CD4-positive, alpha-beta T cell treated with Interleukin-6 at 100 ng/mL for 8 hours (primary cell): Measurements from ENCODE around the gene HDAC3.
"Not testable (repeated sequence)": the region's sequence is repeated elsewhere in the genome, so short reads cannot be mapped to it uniquely, and the experiment has no call there.

Experiments used
- DNase-seq: peaks from one replicate; pipeline ENCODE4 v3.0.0-alpha.2; 2020; ENCODE audit warnings: mixed read lengths, low spot score

The HDAC3 gene

GRCh38 chr5:141634720-141635119, 1.9 kb downstream of the HDAC3 start:
- no peak for DNase-seq

DNA sequence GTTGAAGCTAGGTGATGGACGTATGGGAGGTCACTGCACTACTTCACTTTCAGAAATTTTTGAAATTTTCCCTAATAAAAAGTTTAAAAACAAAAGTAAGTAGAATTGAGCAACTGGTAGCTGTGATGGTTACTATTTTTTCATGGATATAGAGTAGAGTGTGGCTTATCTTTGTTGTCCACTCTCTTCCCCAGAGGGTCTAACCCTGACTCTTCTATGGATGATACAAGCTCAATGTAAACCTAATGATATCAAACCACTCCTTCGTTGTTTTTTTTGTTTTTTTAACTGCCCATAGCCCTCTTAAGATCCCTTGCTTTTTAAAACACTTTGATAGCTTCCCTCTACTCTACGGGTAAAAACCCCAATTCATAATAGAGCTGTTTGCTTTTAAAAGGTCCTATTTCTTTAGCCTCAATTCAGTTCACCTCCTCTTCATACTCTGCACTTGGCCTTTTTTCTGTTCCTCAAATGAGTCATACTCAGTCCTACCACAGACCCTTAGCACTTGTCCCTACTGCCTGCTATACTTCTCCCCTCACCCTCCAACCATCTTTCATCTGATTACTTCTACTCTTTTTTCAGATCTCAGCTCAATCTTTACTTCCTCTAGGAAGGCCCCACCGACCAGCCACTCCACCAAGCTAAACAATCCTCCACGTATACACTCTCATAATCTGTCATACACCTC, 2.6 kb downstream of the HDAC3 start:
- no peak for DNase-seq

DNA sequence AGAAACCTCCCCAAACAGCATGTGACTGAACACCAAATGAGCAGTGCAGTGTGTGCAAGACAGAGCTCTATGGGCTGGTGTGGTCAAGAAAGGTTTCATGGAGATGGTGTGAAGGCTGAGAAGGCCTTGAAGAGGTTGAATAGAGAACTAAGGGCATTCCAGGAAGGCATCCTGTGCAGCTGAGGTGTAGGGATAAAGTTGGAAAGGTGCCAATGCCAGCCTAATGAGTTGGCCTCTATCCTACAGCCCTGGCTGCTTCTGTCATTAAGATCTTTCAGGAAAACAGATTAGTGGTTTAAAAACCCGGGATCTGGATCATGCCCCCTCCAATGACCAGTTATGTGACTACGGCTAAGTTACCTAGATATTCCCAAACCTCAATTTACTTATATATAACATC, 4.0 kb downstream of the HDAC3 start:
- DNase-seq: no peak

GRCh38 chr5:141630570-141631140, 6.0 kb downstream of the HDAC3 start:
- DNase-seq: no peak

GRCh38 chr5:141628175-141628788, 8.4 kb downstream of the HDAC3 start:
- DNase-seq: no peak

- no peak for DNase-seq
These were observed 13.0 kb downstream of the HDAC3 start for GRCh38 chr5:141623611-141624010.

DNA sequence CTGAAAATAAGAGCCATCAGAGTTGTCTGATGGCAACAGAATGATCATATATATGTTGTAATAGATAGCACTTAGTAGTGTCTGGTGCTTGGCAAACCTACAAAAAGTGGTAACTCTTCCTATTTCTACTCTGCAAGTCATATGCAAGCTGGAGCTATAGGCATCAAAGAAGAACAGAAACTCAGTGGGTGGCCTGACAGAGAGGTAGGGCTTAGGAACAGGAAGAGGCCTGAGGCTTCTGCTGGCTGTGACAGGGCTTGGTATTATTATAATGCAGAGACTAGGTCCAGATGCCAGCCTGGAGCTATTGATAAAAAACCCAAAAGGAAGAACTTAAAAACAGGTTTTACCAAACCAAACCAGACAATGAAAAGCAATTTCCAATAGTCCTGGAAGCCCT, 13.5 kb downstream of the HDAC3 start:
- DNase-seq: no peak

DNA sequence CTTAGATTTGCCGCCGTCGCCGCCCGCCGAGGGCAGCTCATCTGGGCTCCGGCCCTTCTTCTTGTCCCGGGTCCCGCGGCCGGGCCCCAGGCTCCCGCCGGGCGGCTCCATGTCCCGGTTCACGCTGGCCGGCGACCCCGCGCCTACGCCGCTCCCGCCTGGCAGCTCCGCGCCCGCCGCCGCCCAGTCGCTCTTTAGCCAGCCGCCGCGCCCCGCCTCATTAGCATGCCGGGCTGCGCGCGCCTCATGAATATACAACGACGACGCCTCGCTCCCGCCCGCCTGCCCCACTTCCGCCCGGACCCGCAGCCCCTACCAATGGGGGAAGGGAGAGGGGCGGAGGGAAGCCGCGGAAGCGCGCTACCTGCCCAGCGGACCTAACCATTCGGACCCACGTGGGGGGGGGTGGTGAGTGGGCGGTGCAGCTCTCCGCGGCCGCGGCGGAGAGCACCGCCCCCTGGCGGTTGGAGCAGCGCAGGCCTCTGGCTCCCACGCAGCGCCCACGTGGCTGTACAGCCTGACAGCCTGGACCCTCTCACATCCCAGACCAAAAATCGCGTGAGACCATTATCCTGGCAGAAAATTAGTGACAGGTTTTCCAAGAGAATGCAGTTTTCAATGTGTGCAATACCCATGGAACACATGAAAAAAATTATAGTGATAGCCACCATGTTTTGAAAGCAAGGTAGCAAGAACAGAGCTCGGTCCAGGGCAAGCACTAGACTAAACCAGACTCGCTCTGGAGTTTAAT, 17.7 kb downstream of the HDAC3 start, which contains the start of gene DIAPH1:
Gene DIAPH1, minus strand, starts transcription at position 197 of the 751 bp plus-strand sequence. Its CDS starts 86 bp downstream, at position 111.
- peak; percentile 98 for DNase-seq

DNA sequence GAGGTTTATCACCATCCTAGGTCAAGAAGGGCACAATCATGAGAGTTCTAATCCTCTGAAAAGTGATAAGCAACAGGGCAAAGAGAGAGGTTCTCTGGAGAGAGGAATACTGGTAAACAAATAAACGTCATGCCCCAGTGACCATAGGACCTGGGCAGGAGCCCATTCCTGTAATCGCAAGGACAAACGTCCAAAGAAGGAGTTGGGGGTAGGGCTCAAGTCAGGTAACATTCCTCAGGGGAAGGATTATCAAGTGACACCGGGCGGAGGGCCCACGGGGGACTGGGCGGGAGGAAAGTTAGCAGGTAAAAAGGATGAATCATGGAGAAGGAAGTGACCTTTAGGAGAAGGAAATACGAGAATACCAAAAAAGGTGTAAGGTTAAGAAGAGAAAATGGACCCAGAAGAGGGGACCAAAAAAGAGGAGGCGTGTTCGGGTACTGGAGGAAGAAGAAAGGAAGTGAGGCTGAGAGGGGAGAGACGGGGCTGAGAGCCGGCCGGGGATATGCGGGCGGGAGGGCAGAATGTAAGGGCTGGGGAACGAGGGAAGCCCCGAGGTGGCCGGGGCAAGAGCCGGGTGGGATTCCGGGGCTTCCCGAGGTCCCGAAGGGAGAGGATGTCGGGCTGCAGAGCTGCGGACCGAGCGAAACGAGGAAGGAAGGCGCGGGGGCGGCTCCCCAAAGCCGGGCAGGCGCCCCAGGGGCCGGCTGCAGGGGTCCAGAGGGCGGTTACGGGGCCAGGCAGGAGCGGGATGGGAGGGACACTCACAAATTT, 18.4 kb downstream of the HDAC3 start:
- DNase-seq: peak; percentile 38

DNA sequence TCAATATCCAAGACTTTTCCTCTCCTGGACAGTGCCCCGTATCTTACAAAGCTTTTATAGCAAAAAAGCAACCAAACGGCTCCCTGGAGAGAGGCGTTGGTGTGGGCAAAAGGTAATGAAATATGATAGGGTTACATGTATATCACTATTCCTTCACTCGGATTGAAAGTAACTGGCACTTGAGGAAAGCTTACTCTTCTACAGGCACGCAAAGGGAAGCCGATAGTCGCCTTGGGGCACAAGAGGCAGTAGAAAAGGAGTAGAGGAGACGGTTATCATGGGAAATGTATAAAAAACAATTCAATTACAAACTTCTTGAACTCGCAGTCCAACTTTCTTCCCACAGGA, 19.0 kb downstream of the HDAC3 start:
- DNase-seq: no peak

DNA sequence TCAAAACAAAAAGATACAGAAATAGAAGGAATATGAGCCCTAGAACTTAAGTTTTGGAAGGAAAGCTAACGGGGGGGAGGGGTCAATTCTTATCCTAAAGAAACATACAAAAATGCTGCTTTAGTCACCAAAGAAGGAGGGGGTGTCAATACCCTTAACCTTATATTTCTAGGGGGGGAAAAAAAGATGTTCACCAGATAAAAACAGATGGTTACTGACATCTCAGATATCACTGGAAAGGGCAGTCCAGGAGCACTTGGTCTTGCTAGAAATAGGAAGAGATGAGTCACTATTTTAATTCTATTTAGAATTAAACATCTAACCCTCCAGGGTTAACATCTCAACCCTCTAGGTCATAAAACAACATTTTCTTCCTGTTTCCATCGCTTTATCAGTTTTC, 19.5 kb downstream of the HDAC3 start:
- DNase-seq: no peak

GRCh38 chr5:141615991-141616720, 20.5 kb downstream of the HDAC3 start:
- DNase-seq: no peak

GRCh38 chr5:141613344-141613743, 23.3 kb downstream of the HDAC3 start:
- DNase-seq: no peak

DNA sequence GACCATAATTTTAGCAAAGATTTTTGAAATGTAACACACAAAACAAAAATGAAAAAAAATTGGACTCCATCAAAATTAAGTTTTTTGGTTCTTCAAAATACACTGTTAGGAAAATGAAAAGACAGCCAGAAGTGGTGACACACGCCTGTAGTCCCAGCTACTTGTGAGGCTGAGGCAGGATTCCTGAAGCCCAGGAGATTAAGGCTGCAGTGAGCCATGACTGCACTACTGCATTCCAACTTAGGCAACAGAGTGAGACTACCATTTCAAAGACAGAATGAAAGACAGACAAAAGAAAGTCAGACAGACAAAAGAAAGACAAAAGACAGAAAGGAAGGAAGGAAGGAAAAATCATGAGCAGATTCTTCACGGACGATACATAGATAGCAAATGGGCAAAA, 25.4 kb downstream of the HDAC3 start:
- no peak for DNase-seq

DNA sequence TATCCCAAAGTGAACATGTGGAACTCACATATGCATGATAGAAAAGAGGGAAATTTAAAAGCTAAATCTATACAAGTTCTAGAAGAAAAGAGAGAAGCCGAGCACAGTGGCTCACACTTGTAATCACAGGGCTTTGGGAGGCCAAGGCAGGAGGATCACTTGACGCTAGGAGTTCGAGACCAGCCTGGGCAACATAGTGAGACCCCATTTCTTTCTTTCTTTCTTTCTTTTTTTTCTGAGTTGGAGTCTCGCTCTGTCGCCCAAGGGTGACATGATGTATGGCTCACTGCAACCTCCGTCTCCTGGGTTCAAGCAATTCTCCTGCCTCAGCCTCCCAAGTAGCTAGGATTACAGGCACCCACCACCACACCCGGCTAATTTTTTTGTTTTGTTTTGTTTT, 26.7 kb downstream of the HDAC3 start:
- not testable (repeated sequence) for DNase-seq

DNA sequence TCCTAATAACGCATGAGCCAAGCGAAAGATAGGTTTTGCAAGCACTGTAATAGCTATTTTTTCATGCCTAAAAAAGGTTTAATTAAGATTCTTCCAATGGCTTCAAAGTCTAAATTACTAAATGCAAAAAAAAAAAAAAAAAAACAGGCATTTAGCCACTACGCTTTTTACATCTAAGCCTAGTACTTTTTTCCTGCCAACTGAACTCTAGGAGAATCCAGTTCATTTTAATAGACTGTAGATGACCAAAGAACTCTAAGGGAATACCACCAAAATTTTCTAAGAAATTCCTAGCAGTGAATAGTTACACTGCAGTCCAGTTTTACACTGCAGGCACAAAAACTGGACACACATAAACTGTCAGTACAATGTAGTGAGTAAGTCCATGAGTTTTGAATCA, 27.6 kb downstream of the HDAC3 start:
- no peak for DNase-seq

GRCh38 chr5:141608557-141608956, 28.1 kb downstream of the HDAC3 start:
- DNase-seq: no peak

- DNase-seq: no peak
These were observed 28.6 kb downstream of the HDAC3 start for GRCh38 chr5:141608046-141608445.

DNA sequence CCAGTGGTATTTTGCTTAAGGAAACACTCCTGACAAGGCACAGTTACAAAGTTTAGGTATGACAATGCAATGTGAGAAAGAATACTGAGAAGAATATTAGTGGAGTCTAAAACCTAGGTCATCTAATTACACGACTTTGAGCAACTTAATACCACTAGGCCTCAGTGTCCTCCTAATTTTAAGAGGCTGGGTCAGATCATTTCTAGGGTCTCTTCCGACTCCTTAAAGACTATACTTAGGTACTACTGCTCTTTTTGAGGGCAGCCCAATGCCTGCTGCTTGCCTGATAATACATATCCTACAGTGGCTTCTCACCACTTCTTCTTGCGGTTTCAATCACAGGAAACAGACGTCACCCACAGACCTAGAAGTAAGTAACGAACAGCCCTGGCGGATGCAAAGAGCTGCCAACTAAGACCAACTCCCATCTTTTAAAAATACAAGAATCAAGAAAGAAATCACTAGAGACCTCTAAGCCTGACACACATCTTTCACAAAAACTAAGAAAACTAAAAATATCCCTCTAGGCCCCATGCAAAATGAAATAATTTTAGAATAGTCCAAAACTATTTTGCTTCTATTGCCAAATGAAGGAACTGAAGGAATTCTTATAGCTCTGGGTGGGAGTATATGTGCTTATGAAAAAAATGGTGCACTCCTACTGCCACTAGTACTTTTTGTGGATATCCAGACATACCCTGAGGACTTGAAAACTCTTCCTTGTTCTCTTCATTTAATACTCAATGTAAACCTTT, 30.9 kb downstream of the HDAC3 start:
- DNase-seq: peak; percentile 85

DNA sequence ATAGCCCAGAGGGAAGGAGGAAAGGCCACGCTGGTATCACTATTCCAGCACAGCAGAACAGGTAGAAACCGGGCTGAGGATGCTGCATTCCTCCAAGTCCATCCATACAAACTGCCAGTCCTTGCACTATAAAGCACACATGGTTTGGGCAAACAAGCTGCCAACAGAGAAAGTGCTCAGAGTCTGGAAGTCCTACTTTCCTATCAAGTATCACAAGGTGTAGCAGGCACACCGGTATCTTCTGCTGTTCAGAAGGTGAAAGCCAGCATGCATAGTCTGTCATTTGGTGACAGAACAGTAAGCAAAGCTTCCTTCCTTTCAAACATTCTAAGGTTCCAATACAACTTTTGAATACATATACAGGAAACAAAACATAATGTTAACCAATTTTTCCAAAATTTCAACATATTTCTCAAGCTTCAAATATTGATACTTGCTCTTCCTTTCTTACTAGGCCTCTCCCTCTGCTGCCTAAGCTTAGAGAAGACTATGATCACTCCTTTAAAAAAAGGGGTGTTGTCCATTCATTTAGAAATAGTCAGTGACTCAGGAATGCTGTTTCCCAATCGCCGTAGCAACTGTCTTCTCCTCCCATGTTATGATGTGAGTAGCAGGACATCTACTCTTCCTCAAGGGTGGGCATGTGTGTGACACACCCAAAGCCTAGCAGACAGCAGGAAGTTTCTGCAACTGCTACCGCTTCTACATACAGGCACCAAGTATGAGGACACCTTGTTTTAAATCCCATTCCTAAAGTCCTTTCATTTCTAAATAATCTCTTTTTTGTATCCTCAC, 32.5 kb downstream of the HDAC3 start:
- peak; percentile 24 for DNase-seq
